Glomerular endothelial cell (primary cell): ENCODE results near the gene NFXL1. TPM values are rescaled to one million over a fixed set of nuclear protein-coding genes. Genes with fewer than 3 reads are reported as not detected.

Experiments used
- DNase-seq: peaks from one replicate; pipeline ENCODE4 v3.0.0-alpha.2; 2011; ENCODE audit warnings: low read depth, low spot score; ENCODE audit errors: extremely low read depth
- total RNA-seq: library from RNA; depleted of rRNA; stranded (reverse); fragments of >200 nt; gene quantifications from 2 replicates; pipeline ENCODE4 v1.2.3, GENCODE V29; 2015

The NFXL1 gene
- total RNA-seq, 1 donor from 2014 or later = 9.9 TPM

- no peak for DNase-seq
Observed at GRCh38 chr4:47836641-47837093, 77.7 kb downstream of the NFXL1 start.

GRCh38 chr4:47835494-47835893 lies 78.9 kb downstream of the NFXL1 start:
- no peak for DNase-seq

- DNase-seq = no peak
Observed at GRCh38 chr4:47831026-47831679, 83.2 kb downstream of the NFXL1 start.

- DNase-seq = no peak
Observed at GRCh38 chr4:47830265-47831025, 83.9 kb downstream of the NFXL1 start.

- DNase-seq = no peak
Observed at GRCh38 chr4:47829438-47829837, 84.9 kb downstream of the NFXL1 start.

GRCh38 chr4:47827343-47828047 lies 86.9 kb downstream of the NFXL1 start:
- no peak for DNase-seq

GRCh38 chr4:47824840-47825239 lies 89.5 kb downstream of the NFXL1 start:
- DNase-seq = no peak

- DNase-seq = no peak
Observed at GRCh38 chr4:47819178-47819577, 95.2 kb downstream of the NFXL1 start.

- DNase-seq = no peak
Observed at GRCh38 chr4:47817275-47817674, 97.1 kb downstream of the NFXL1 start.

GRCh38 chr4:47816748-47817147 lies 97.6 kb downstream of the NFXL1 start:
- no peak for DNase-seq

- no peak for DNase-seq
Observed at GRCh38 chr4:47814618-47815295, 99.6 kb downstream of the NFXL1 start.

GRCh38 chr4:47809654-47810203 lies 104.7 kb downstream of the NFXL1 start:
- DNase-seq = no peak

- no peak for DNase-seq
Observed at GRCh38 chr4:47804598-47804997, 109.8 kb downstream of the NFXL1 start.

GRCh38 chr4:47801481-47802002 lies 112.8 kb downstream of the NFXL1 start:
- DNase-seq = no peak

GRCh38 chr4:47798165-47798564 lies 116.2 kb downstream of the NFXL1 start:
- DNase-seq = no peak

Other genes starting within 250 kb of the NFXL1 start
- gene CORIN, start 76.5 kb downstream of the NFXL1 start, total RNA-seq = 0.18 and 0.19 TPM in 2 replicates
- 0.19 TPM in 1 of 2 replicates, not detected in the other for gene CNGA1, start 102.1 kb upstream of the NFXL1 start, total RNA-seq
- 2.8 and 3.3 TPM in 2 replicates for gene NIPAL1, start 102.2 kb upstream of the NFXL1 start, total RNA-seq
- gene TXK, start 219.7 kb upstream of the NFXL1 start, total RNA-seq = 0.18 and 0.87 TPM in 2 replicates